Endothelial cell (in vitro differentiated cells): ENCODE measurements around the gene SGMS1. TPM values are rescaled to one million over a fixed set of nuclear protein-coding genes. Genes with fewer than 3 reads are reported as not detected.

Source experiments
- DNase-seq: peaks from one replicate; pipeline ENCODE4 v3.0.0; 2021; ENCODE audit warnings: low spot score
- H3K27ac Mint-ChIP-seq: one replicate; pipeline ENCODE4 v1.8.0; 2021; ENCODE audit warnings: mixed read lengths, inconsistent platforms; ENCODE audit not compliant: unreplicated experiment
- H3K27me3 Mint-ChIP-seq: one replicate; pipeline ENCODE4 v1.8.0; 2021; ENCODE audit warnings: mild to moderate bottlenecking, moderate library complexity, mixed read lengths, inconsistent platforms; ENCODE audit not compliant: unreplicated experiment
- H3K36me3 Mint-ChIP-seq: one replicate; pipeline ENCODE4 v1.8.0; 2021; ENCODE audit warnings: mild to moderate bottlenecking, low read depth, mixed read lengths, inconsistent platforms; ENCODE audit not compliant: unreplicated experiment
- H3K4me1 Mint-ChIP-seq: one replicate; pipeline ENCODE4 v1.8.0; 2021; ENCODE audit warnings: mild to moderate bottlenecking, mixed read lengths, inconsistent platforms; ENCODE audit not compliant: unreplicated experiment
- H3K4me3 Mint-ChIP-seq: one replicate; pipeline ENCODE4 v1.8.0; 2021; ENCODE audit warnings: mild to moderate bottlenecking, mixed read lengths, inconsistent platforms; ENCODE audit not compliant: unreplicated experiment
- H3K9me3 Mint-ChIP-seq: one replicate; pipeline ENCODE4 v1.8.0; 2021; ENCODE audit warnings: mixed read lengths, inconsistent platforms; ENCODE audit not compliant: unreplicated experiment
- CTCF ChIP-seq: fragments of 200-600 bp; sonication (generic); IDR thresholded peaks from one replicate; pipeline ENCODE4 v1.5.0; 2021; ENCODE audit warnings: antibody characterized with exemption; ENCODE audit not compliant: unreplicated experiment
- total RNA-seq: library from RNA; stranded (reverse); fragmentation: NEBNext Ultra II Directional; extraction: Animal tissue kit (Norgen Biotek cat#: 25700); gene quantifications from one replicate; pipeline ENCODE4 v1.2.1, GENCODE V29; 2021; ENCODE audit not compliant: unreplicated experiment

SGMS1 gene
- total RNA-seq, 1 donor from 2014 or later, result 12.4 TPM

- peaks cover 8% of the 10 kb centered on the region for H3K4me1 Mint-ChIP-seq
- H3K9me3 Mint-ChIP-seq, result no peaks in the 10 kb centered on the region
- TF ChIP-seq CTCF, result no peak
- DNase-seq, result no peak
- H3K27me3 Mint-ChIP-seq, result peaks cover 4% of the 10 kb centered on the region
- H3K27ac Mint-ChIP-seq, result no peak overlapping the region
- H3K4me3 Mint-ChIP-seq, result no peak overlapping the region
- H3K36me3 Mint-ChIP-seq, result no peaks in the 10 kb centered on the region
These were observed 213.5 kb downstream of the SGMS1 start for GRCh38 chr10:50410066-50410811.

- DNase-seq, result peak; percentile 13
- H3K27me3 Mint-ChIP-seq, result peaks cover 4% of the 10 kb centered on the region
These were observed 216.5 kb downstream of the SGMS1 start for GRCh38 chr10:50407076-50407801.

GRCh38 chr10:50406457-50407070, 217.2 kb downstream of the SGMS1 start:
- Mint-ChIP-seq H3K27me3 (peaks cover 4% of the 10 kb centered on the region), H3K36me3 (no peaks in the 10 kb centered on the region), H3K27ac (no peak overlapping the region)

More at GRCh38 chr10:50407076-50407801, 216.5 kb downstream of the SGMS1 start:
- H3K27ac Mint-ChIP-seq, result no peak overlapping the region
- peaks cover 12% of the 10 kb centered on the region for H3K4me1 Mint-ChIP-seq
- H3K36me3 Mint-ChIP-seq, result no peaks in the 10 kb centered on the region
- no peaks in the 10 kb centered on the region for H3K9me3 Mint-ChIP-seq
- TF ChIP-seq CTCF, result no peak
- no peak overlapping the region for H3K4me3 Mint-ChIP-seq

GRCh38 chr10:50405723-50406122, 218.0 kb downstream of the SGMS1 start:
- Mint-ChIP-seq H3K27me3 (peaks cover 4% of the 10 kb centered on the region), H3K36me3 (no peaks in the 10 kb centered on the region), H3K27ac (no peak overlapping the region), H3K4me1 (peaks cover 12% of the 10 kb centered on the region), H3K9me3 (no peaks in the 10 kb centered on the region), H3K4me3 (no peak overlapping the region)
- TF ChIP-seq CTCF, result no peak
- no peak for DNase-seq

More at GRCh38 chr10:50406457-50407070, 217.2 kb downstream of the SGMS1 start:
- no peak overlapping the region for H3K4me3 Mint-ChIP-seq
- H3K4me1 Mint-ChIP-seq, result peaks cover 12% of the 10 kb centered on the region
- H3K9me3 Mint-ChIP-seq, result no peaks in the 10 kb centered on the region
- no peak for DNase-seq
- no peak for TF ChIP-seq CTCF
